ENCODE measurements around the gene NAIF1. TPM values are rescaled to one million over a fixed set of nuclear protein-coding genes. Genes with fewer than 3 reads are reported as not detected.

Gene NAIF1
- total and polyA plus RNA-seq, 7 donors, result 5.5 to 11.0 (median 8.4) TPM

GRCh38 chr9:128033609-128034008 is 33.5 kb downstream of the NAIF1 start:
- H3K27ac ChIP-seq, result no peak overlapping the region

DNA sequence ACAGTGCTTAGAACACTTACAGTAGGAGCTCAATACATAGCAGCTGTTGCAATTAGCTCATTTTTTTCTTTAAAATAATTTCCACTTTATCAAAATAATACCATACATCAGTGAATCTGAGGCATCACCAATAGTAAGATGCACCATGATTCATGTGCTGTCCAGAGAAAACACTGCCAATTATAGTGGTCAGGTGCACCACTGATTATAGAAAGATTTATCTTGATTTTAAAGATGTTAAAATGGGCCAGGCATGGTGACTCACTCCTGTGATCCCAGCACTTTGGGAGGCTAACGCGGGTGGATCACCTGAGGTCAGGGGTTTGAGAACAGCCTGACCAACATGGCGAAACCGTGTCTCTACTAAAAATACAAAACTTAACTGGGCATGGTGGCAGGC is 39.4 kb downstream of the NAIF1 start:
- TF ChIP-seq EP300 (IDR thresholded peaks at IDR 0.05) (no peak), POLR2AphosphoS5 (IDR thresholded peaks at IDR 0.05) (no peak), POLR2A (IDR thresholded peaks at IDR 0.05) (no peak)
- TF ChIP-seq, protein P1, sequence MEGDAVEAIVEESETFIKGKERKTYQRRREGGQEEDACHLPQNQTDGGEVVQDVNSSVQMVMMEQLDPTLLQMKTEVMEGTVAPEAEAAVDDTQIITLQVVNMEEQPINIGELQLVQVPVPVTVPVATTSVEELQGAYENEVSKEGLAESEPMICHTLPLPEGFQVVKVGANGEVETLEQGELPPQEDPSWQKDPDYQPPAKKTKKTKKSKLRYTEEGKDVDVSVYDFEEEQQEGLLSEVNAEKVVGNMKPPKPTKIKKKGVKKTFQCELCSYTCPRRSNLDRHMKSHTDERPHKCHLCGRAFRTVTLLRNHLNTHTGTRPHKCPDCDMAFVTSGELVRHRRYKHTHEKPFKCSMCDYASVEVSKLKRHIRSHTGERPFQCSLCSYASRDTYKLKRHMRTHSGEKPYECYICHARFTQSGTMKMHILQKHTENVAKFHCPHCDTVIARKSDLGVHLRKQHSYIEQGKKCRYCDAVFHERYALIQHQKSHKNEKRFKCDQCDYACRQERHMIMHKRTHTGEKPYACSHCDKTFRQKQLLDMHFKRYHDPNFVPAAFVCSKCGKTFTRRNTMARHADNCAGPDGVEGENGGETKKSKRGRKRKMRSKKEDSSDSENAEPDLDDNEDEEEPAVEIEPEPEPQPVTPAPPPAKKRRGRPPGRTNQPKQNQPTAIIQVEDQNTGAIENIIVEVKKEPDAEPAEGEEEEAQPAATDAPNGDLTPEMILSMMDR (IDR thresholded peaks at IDR 0.05), result no peak
- intact Hi-C loops (cut with DNase I), result no loop called here

More at GRCh38 chr9:128033609-128034008, 33.5 kb downstream of the NAIF1 start:
- Histone ChIP-seq H3K4me1 (peaks cover 0 to 5% (median 2%) of the 10 kb centered on the region in 4 donors), H3K9me3 (no peaks in the 10 kb centered on the region), H3K36me3 (no peaks in the 10 kb centered on the region), H3K4me3 (no peak overlapping the region), H3K27me3 (no peaks in the 10 kb centered on the region)
- TF ChIP-seq, protein P1 (IDR thresholded peaks at IDR 0.05), result no peak
- TF ChIP-seq POLR2AphosphoS5 (IDR thresholded peaks at IDR 0.05), result no peak
- no peak for TF ChIP-seq POLR2A (IDR thresholded peaks at IDR 0.05)
- TF ChIP-seq EP300 (IDR thresholded peaks at IDR 0.05), result no peak
- intact Hi-C loops (cut with DNase I), result loop anchor here (2.0 kb wide), 1 partner anchor 53 kb away; the partner anchor contains the start of gene EEIG1
- DNase-seq, result no peak
- WGBS, 2 donors, result 55 to 73% methylated on average over 4 of the region's 4 CpGs

DNA sequence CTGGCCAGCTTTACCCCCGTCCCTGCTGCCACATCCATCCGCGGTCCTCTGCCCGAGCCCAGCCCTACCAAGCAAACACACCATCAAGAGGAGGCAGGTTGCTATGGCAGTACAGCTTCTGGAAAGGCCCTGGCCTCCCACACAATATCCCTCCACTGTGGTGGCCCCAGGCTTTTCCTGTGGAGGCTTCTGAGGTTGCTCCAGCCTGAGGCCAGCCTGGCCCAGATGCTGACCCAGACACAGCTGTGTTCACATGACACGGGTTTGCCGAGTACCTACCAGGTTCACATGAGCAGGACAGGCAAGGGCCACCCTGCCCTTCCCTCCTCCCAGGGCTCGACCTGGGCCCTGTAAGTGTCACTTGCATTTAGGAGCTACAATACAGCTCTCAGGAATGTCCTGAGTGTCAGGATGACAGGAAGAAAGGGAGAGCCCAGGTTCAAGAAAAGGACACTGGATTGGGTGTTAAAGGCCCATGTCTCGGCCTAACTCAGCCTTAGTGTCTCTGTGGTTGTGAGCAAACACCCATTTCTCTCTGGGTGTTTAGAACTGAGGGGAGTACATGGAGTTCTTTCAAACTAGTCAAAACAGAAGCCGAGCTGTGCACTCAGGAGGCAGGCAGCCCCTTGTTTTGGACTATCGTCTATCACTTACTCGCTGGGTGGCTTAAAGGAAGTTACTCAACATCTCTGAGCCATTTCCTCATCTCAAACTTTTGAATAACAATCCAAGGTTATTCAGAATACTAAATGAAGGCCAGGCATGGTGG is 40.2 kb downstream of the NAIF1 start:
- Histone ChIP-seq H3K4me3 (no peak overlapping the region), H3K36me3 (no peaks in the 10 kb centered on the region), H3K4me1 (no peaks in the 10 kb centered on the region), H3K27me3 (no peaks in the 10 kb centered on the region), H3K9me3 (no peaks in the 10 kb centered on the region), H3K27ac (no peak overlapping the region)
- intact Hi-C loops (cut with DNase I), result no loop called here
- TF ChIP-seq POLR2AphosphoS5 (IDR thresholded peaks at IDR 0.05) (no peak), POLR2A (IDR thresholded peaks at IDR 0.05) (no peak), EP300 (IDR thresholded peaks at IDR 0.05) (no peak)
- TF ChIP-seq, protein P1 (IDR thresholded peaks at IDR 0.05), result no peak
- 56 to 69% methylated on average over 11 of the region's 11 CpGs for WGBS, 2 donors
- DNase-seq, result no peak

More for the DNA sequence above, 39.4 kb downstream of the NAIF1 start:
- H3K27me3 ChIP-seq, result no peaks in the 10 kb centered on the region
- H3K4me3 ChIP-seq, result no peak overlapping the region
- WGBS, 2 donors, result 86 to 92% methylated on average over 4 of the region's 4 CpGs
- no peaks in the 10 kb centered on the region for H3K9me3 ChIP-seq
- H3K36me3 ChIP-seq, result no peaks in the 10 kb centered on the region
- no peaks in the 10 kb centered on the region for H3K4me1 ChIP-seq
- H3K27ac ChIP-seq, result no peak overlapping the region
- no peak for DNase-seq

- TF ChIP-seq POLR2AphosphoS5 (IDR thresholded peaks at IDR 0.05), result no peak
- no peak for TF ChIP-seq POLR2A (IDR thresholded peaks at IDR 0.05)
- TF ChIP-seq EP300 (IDR thresholded peaks at IDR 0.05), result no peak
- TF ChIP-seq, protein P1 (IDR thresholded peaks at IDR 0.05), result no peak
- intact Hi-C loops (cut with DNase I), result no loop called here
- DNase-seq, result no peak
- H3K4me1 ChIP-seq, result no peaks in the 10 kb centered on the region
- no peaks in the 10 kb centered on the region for H3K27me3 ChIP-seq
- no peak overlapping the region for H3K27ac ChIP-seq
- H3K36me3 ChIP-seq, result no peaks in the 10 kb centered on the region
- no peaks in the 10 kb centered on the region for H3K9me3 ChIP-seq
- WGBS, 2 donors, result 54 to 81% methylated on average over 12 of the region's 12 CpGs
- H3K4me3 ChIP-seq, result no peak overlapping the region
Observed at GRCh38 chr9:128026255-128026772, 40.8 kb downstream of the NAIF1 start.

Data from sigmoid colon (tissue), 7 donors.